Hematopoietic multipotent progenitor cell treated with erythropoietin and hydrocortisone succinate and interleukin-3 and kit ligand, for 4 days (in vitro differentiated cells): ENCODE data around the gene BEST2.
"Not testable (repeated sequence)": the region's sequence is repeated elsewhere in the genome, so short reads cannot be mapped to it uniquely, and the experiment has no call there.

Experiments used
- DNase-seq: peaks from one replicate; pipeline ENCODE4 v3.0.0-alpha.2; 2015

Gene BEST2

DNA sequence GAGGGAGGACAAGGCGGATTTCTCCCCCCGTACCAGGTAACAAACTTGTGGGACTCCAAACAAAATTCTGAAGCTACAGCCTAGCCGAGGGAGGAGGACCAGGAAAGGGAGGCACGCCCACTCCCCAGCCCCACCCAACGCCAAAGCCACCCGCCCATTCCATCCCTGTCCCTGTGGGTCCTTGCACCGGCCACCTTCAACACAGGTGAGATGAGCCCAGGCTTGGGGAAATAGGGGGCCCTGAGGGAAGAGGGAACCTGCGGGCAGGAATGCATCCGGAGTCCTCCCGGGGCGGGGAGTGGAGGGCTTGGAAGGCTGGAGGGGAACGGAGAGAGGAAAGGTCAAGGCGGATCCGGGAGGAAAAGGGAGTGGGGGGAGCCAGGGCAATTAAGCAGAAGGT, at the start of gene BEST2:
Gene BEST2 (plus strand): TSS at position 157 of the 400 bp plus-strand sequence. CDS start 802 bp downstream, outside the sequence.
- no peak for DNase-seq

DNA sequence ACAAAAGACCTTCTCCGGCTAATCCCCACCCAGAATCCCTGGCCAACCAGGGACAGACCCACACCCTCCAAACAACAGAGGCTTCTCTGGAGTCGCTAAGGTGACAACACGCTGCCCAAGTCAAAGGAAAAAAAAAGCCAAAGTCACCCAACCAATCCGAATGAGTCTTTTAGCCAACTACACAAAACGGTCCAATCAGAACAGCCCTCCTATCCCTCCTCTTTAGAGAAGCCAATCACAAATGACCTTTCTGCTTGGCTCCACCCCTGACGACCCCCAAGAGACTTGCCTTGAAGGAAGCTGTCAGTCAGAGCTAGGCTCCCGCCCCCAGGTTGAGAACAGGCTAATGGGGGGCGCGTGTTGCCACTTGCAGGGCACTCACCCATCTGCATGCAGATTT, 48.5 kb upstream of the BEST2 start:
- peak; percentile 90 for DNase-seq

DNA sequence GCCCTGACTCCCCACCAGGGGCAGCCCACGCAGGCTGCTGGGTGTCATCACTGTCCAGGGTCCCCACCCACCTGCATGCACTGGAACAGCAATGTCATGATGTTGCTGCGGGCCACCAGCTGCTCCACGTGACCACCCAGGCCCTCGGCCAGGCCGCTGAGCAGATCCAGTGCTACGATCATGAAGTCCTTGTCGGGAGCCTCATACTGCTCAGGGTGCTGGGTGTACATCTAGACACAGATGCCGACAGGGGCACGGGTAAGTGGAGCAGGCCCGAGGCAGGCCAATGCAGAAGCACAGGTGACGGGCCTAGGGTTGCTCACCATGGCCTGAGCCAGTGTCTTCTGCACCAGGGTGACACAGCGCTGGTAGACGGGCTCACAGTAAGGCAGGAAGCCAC, 46.4 kb upstream of the BEST2 start:
- DNase-seq = no peak

DNA sequence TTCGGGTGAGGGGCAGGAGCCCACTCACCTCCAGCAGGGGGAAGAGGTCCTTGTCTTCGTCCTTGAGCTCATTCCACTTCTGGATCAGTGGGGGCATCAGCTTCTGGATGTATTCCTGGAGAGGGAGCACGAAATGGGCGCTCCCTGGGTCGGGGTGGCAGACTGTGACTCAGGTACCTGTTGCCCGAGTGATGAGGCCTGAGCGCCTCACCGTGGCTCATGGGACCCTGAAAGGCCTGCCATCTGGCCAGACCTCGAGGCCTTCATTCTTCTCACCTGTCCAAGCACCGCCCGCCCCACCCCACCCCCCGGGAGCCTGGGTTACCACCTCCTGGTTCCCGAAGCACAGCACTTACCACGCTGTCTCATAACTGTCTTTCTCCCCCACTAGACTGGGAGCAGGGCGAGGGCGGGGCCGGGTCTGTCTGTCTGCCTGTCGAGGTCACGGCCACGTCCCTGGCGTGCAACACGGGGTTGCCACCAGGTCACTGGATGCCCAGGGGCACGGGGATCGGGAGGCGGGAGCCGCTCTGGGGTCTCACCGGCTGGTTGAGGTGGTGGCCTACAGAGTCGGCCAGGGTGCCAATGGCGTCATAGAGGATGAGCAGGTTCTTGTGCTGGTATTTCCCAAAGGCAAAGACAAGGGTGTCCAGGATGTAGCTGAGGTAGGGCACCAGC, 45.8 kb upstream of the BEST2 start:
- DNase-seq = no peak

DNA sequence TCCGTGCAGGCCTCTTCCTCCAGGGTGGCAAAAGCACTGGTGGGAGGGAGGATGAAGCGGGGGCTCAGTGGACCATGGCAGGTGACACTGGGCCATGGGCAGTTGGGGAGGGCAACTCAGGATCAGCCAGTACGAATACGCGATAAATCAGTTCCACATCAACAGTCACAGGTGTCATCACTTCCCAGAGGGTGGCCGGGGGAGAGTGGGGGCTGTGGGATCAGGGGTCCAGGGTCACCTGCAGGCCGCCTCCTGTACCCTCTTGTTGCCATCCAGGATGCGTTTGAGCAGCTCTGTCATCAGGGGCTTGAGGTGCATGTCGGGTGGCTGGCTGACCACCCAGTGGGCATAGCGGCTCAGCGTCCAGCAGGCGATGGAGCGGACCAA, 45.3 kb upstream of the BEST2 start:
- DNase-seq = no peak

DNA sequence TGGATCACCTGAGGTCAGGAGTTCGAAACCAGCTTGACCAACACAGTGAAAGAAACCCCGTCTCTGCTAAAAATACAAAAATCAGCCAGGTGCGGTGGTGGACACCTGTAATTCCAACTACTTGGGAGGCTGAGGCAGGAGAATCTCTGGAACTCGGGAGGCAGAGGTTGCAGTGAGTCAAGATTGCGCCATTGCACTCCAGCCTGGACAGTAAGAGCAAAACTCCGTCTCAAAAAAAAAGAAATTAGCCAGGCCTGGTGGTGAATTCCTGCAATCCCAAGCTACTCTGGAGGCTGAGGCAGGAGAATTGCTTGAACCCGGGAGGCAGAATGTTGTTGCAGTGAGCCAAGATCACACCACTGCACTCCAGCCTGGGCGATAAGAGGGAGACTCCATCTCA, 43.0 kb upstream of the BEST2 start:
- DNase-seq = no peak

DNA sequence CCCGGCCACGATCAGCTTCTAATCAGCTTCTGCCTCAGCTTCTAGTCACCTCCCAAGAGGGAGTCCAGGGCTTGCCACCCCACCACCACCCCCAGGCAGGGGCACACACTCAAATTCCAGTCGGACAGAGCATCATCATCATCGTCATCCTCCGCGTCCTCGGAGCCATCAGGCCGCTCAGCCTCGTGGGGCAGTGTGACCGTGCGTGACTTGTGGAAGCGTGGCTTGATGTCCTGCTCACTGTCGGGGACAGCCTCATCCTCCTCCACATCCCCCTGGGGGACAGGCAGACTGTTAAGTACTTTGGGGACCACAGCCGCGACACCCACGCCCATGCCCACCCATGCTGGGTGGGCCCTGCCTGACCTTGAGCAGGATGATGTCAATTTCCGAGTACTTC, 40.4 kb upstream of the BEST2 start:
- no peak for DNase-seq

DNA sequence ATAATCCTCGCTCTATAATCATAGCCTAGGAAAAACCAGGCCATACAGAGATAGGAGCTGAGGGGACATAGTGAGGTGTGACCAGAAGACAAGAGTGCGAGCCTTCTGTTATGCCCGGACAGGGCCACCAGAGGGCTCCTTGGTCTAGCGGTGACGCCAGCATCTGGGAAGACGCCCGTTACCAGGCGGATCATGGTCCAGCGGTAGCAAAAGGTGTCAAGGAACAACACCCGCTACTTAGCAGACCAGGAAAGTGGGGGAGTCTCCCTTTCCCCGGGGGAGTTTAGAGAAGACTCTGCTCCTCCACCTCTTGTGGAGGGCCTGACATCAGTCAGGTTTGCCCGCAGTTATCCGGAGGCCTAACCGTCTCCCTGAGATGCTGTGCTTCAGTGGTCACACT, 39.5 kb upstream of the BEST2 start:
- DNase-seq = not testable (repeated sequence)

DNA sequence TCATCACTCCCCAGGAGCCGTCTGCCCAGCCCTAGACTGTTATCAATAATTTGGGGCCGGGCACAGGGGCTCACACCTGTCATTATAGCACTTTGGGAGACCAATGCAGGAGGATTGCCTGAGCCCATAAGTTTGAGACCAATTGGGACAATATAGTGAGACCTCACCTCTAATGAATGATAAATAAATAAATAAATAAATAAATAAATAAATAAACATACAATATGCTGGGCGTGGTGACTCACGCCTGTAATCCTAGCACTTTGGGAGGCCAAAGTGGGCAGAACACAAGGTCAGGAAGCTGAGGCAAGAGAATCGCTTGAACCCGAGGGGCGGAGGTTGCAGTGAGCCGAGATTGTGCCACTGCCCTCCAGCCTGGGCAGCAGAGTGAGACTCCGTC, 38.3 kb upstream of the BEST2 start:
- not testable (repeated sequence) for DNase-seq

DNA sequence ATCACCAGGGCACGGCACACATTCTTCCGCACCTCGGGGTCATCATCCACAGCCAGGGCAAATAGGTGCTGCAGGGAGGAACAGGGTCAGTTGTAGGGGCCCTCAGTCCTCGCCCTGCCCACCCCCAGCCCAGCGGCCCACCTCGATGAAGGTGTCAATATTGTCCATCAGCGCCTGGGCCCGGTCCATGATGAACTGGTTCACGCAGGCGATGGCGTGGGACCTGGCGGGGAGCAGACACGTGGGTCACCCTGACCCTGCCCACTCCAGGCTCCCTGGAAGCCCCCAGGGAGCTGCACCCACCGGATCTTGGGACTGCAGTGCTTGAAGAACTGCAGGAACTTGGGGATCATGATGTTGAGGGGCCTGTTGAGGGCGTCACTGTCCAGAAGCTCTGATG, 36.5 kb upstream of the BEST2 start:
- no peak for DNase-seq

DNA sequence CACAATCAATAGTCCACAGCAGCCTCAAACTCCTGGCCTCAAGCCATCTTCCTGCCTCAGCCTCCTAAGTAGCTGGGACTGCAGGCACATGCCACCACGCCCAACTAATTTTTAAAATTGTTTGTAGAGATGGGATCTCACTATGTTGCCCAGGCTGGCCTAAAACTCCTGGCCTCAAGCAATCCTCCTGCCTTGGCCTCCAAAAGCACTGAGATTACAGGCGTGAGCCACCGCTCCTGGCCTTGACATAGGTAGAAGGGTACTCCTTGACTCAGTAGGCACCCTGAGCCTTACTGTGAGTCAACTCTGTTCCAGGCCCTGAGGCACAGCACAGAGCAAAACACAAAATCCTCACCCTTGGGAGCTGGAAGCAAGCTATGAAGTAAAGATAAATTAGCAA, 35.7 kb upstream of the BEST2 start:
- DNase-seq = no peak

DNA sequence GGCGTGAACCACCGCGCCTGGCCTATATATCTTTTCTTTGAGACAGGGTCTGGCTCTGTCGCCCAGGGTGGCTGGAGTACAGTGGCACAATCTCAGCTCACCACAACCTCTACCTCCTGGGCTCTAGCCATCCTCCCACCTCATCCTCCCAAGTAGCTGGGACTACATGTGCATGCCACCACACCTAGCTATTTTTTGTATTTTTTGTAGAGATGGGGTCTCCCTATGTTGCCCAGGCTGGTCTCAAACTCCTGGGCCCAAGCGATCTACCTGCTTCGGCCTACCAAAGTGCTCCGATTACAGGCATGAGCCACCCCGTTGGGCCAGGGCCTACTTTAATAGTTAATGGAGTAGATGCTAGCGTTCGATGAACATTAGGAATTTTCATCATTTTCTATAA, 31.3 kb upstream of the BEST2 start:
- no peak for DNase-seq

DNA sequence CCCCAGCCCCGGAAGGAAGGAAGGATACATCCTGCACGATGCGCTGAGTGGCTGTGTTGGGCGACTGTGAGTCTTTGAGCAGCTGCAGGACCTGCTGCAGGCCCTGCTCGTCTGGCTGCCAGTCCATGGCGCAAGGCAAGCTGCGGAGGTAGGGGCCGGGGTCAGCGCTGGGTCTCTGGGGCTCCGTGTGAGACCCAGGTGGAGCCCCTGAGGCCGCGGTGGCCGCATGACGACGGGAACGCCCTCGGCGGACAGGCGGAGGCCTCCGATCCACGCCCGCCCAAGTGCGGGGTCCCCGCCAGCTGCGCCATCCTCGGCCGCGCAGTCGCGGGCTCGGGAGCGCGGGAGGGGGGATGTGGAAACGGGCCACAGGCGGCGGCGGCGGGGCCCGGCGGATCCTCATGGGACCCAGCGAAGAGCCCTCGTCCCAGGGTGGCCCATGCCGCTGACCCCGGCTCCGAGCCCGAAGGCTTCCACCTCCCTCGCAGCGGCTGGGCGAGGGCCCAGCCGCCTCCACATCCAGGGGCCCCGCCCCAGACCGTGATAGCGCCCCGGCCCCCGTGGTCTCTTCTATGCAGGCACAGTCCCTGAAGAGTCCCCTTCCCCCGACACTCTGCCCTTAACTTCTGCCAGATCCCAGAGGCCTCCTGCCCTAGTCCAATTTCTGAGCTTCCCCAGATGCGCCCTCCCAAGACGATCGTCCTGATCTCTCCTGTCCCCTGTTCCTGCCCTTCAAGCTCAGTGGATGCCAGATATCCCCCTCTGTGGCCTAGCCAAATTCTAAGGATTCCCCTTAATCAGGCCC, 30.5 kb upstream of the BEST2 start:
- peak; percentile 60 for DNase-seq

DNA sequence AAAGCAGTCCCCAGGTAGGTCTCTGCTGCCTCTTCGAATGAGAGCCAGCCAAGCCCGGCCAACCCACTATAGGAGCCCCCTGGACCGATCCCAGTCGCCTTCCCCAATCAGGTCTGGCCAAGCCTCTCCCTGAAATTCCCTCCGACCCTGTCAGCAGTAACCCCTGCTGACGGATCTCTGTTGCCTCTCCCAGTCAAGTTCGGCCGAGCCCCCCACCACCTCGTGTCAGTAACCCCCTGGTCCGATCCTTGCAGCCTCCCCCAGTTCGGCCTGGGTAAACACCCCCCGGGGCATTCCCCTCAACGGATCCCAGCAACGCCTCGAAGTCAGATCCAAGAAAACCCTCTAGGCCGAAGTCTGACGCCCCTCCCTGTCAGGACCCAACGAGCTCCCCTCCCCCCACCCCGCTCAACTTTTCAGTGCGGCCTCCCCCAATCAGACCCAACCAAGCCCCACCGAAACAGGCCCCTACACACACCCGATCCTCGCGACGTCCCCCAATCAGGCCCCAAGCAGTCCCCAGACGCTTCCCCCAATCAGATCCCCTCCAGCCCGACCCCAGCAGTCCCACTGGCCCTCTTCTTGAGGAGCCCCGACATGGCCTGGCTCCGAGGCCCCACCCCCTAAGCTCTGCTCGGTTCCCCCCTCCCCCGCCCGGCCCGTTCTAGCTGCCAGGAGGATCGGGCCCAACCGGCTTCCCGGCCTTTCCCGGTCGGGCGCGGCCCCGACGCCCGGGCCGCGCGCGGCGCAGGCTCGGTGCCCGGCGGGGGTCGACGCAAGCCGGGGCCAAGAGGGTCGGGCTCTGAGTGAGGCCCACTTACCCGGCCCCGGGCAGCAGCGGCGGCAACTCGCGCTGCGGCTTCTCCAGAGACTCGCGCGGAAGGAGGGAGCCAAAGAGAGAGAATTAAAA, 29.7 kb upstream of the BEST2 start:
- peak; percentile 92 for DNase-seq

DNA sequence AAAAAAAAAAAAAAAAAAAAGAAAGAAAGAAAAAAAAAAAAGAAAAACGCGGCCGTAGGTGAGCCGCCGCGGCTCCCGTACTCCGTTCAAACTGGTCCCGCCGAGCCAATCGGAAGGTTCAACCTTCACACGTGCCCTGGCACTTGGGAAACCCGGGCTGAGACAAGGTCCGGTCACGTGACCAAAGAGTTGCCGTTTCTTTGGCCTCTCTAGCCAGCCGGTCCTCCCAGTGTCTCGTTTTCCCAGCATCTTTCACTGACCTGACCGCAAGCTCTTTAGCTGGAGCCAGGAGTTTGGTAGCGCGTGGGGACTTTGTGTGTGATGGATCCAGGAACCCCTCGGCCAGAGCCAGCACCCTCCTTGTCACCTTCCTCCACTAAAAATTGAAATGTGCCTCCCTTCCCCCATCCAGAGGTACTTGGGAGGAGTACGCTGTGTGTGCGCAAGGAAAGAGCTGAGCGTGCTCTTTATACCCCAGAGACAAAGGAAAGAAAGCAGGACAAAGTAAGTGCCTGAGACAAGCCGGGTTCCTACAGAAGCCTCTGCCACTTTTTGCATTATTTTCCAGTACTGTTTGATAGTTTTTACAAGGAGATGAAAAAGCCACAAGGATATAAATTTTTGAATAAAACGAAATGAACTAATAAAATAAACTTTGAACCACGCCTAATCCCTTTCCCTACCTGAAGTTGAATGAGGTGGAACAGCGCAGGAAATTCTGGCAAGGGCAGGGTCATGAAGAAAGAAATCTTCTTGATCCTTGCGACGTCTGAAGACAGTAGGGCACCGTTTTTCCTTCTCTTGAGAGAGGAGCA, 28.8 kb upstream of the BEST2 start:
- peak; percentile 100 for DNase-seq

DNA sequence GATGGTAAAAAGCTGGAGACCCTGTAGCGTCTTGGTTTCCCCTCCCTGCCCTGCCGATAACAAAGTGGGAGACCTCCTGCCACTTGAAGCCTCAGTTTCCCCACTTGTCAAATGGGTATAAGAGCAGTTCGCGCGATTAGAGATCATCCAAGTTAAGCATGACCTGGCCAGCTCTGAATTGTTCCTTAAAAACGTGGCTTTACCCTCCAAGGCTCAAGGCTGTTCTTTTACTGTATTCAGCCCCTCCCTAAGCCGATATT, 28.3 kb upstream of the BEST2 start:
- peak; percentile 44 for DNase-seq

DNA sequence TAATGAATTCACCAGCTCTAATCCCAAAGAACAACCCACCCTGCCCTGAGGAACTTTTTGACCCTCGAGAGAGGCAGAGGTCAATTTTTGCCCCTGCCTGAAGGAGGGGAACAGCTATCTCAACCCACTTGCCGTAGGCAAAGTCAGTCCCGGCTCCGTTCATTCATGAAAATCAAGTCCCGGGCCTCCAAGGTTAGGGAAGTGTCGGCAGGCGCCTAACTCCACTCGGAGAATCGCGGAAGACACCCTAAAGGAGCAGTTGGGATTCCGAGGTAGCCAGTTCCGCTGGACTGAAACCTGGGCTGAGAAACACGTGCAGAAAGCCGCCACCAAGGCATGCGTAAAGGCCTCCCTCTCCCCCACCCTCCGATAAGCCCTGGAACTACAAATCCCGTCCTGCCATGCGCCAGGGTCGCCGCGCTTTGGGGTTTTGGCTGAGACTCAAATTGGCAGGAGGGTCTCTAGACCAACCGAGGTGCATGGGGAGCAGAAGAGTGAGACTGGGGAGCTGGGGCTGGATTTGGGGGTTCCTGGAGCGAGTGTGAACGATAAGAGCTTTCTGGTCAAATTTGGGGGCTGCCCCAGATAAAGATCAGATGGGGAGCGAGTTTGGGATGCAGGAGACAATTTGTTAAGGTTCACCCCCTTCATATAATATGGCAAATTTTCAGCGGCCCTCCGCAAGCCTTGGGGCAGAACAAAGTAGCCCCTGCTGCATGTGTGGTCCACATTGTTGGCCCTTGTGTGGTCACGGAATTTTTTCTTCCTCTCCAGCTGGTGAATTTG, 27.8 kb upstream of the BEST2 start, which contains the start of gene TNPO2:
Gene TNPO2 (minus strand): TSS at position 292 of the 786 bp plus-strand sequence. CDS start 2,955 bp downstream, outside the sequence.
- DNase-seq = peak; percentile 93

DNA sequence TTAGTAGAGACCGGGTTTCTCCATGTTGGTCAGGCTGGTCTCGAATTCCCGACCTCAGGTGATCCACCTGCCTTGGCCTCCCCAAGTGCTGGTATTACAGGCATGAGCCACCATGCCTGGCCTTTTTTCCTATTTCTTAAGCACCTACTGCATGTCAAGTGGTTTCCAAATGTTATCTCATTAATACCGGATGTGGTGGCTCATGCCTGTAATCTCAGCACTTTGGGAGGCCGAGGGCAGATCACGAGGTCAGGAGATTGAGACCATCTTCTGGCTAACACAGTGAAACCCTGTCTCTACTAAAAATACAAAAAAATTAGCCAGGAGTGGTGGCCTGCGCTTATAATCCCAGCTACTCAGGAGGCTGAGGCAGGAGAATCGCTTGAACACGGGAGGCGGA, 26.0 kb upstream of the BEST2 start:
- DNase-seq = peak; percentile 29

DNA sequence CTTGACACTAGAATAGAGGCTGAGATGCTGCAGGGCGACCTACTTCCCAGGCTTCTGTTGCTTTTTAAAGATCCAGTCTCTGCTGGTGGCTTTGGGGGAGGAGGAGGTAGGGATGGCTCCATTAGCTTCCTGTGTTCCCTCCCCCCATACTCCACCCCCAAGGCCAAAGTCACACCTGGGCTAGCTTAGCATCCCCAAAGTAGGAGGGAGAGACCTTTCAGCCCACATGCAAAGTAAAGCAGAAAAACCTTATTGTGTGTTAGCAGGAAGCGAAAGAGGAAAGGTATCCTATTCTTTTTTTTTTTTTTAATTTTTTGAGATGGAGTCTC, 24.6 kb upstream of the BEST2 start:
- DNase-seq = no peak

DNA sequence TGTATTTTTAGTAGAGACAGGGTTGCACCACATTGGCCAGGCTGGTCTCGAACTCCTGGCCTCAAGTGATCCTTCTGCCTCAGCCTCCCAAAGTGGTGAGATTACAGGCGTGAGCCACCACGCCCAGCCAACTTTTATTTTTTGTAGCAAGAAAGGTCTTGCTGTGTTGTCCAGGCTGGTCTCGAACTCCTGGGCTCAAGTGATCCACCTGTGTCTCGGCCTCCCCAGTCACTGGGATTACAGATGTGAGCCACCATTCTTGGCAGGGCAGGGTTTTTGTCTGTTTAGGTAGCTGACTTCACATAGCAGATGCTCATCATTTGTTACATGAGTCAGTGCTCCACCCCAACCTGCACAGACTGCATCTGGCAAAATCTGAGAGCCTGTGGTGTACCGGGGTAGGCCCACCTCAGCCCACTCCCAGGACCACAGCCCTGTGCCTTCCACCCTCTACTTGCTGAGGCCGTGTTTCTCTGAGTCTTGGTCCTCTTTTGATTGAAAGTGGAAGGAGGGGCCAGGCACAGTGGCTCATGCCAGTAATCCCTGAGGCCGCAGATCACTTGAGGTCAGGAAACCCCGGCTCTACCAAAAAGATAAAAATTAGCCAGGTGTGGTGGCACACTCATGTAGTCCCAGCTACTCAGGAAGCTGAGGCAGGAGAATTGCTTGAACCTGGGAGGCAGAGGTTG, 23.7 kb upstream of the BEST2 start:
- DNase-seq = no peak

DNA sequence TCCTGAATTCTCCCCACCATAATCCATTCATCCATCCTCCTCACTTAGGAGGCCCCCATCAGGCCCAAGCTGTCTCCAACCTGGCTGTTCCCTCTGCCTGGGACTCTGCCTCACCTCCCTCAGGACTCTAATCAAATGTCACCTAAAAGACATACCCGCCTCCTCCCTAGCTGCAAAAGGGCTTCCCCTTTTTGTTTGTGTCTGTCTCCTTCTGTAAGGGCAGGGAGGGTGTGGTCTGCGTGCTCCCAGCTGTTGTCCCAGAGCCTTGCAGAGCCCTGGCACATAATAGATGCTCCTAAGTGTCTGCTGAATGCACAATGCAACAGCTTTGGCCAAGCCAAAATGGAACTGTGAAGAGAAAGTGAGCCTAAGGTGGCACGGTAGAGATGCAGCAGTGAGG, 21.5 kb upstream of the BEST2 start:
- peak; percentile 63 for DNase-seq
